Endodermal cell (in vitro differentiated cells): Measurements from ENCODE around the gene PRAMEF5. TPM values are rescaled to one million over a fixed set of nuclear protein-coding genes. Genes with fewer than 3 reads are reported as not detected.
"Not testable (repeated sequence)": the region's sequence is repeated elsewhere in the genome, so short reads cannot be mapped to it uniquely, and the experiment has no call there.

Source experiments
- DNase-seq: peaks from one replicate; pipeline ENCODE4 v3.0.0-alpha.2; 2017
- H3K27ac ChIP-seq: 2 replicates; pipeline ENCODE4 v1.5.1; 2013; ENCODE audit warnings: mild to moderate bottlenecking, low read depth, low read length, moderate library complexity
- H3K27me3 ChIP-seq: 2 replicates; pipeline ENCODE4 v1.6.1; 2013; ENCODE audit warnings: mild to moderate bottlenecking, low read length, moderate library complexity; ENCODE audit not compliant: insufficient read depth, control insufficient read depth, poor library complexity, severe bottlenecking
- H3K36me3 ChIP-seq: 2 replicates; pipeline ENCODE4 v1.7.0; 2013; ENCODE audit warnings: mild to moderate bottlenecking, low read length, moderate library complexity; ENCODE audit not compliant: control insufficient read depth, insufficient read depth
- H3K4me1 ChIP-seq: one replicate; pipeline ENCODE4 v1.7.0; 2013; ENCODE audit warnings: low read length; ENCODE audit not compliant: control insufficient read depth, insufficient read depth
- H3K4me3 ChIP-seq: 2 replicates; pipeline ENCODE4 v1.5.1; 2013; ENCODE audit warnings: mild to moderate bottlenecking, low read length, moderate library complexity
- H3K9ac ChIP-seq: 2 replicates; pipeline ENCODE4 v1.6.1; 2013; ENCODE audit warnings: mild to moderate bottlenecking, low read length, moderate library complexity; ENCODE audit not compliant: poor library complexity, severe bottlenecking; ENCODE audit errors: extremely low read depth
- H3K9me3 ChIP-seq: 2 replicates; pipeline ENCODE4 v1.6.1; 2013; ENCODE audit warnings: mild to moderate bottlenecking, low read length, moderate library complexity; ENCODE audit not compliant: control insufficient read depth
- H3K27ac Mint-ChIP-seq: 2 replicates; pipeline ENCODE4 v1.8.0; 2020; ENCODE audit warnings: mixed read lengths
- H3K27me3 Mint-ChIP-seq: 2 replicates; pipeline ENCODE4 v1.8.0; 2021; ENCODE audit warnings: mild to moderate bottlenecking, mixed read lengths; ENCODE audit not compliant: insufficient read depth
- H3K36me3 Mint-ChIP-seq: 2 replicates; pipeline ENCODE4 v1.8.0; 2020; ENCODE audit warnings: low read depth, mixed read lengths
- H3K4me1 Mint-ChIP-seq: 2 replicates; pipeline ENCODE4 v1.8.0; 2020; ENCODE audit warnings: mixed read lengths
- H3K4me3 Mint-ChIP-seq: 2 replicates; pipeline ENCODE4 v1.8.0; 2020; ENCODE audit warnings: mild to moderate bottlenecking, moderate library complexity, mixed read lengths
- H3K9me3 Mint-ChIP-seq: 2 replicates; pipeline ENCODE4 v1.8.0; 2020; ENCODE audit warnings: mild to moderate bottlenecking, mixed read lengths
- WGBS, 2 experiments: methylation state at CpG; one replicate each; pipeline versions ENCODE4 v1.1.5 to v1.1.7; 2013; ENCODE audit warnings: missing lambda C conversion rate in 2 of 2, mixed read lengths in 1 of 2; ENCODE audit not compliant: insufficient coverage in 1 of 2, insufficient read length in 1 of 2; 5-methylcytosine and 5-hydroxymethylcytosine counted together
- total RNA-seq, 2 donors: library from RNA; stranded (reverse); fragmentation: NEBNext Ultra II Directional in 1 of 2; extraction: Animal tissue kit (Norgen Biotek cat#: 25700) in 1 of 2; gene quantifications; 2 replicates in 1 of 2; 3 replicates in 1 of 2; pipeline ENCODE4 v1.2.1, GENCODE V29; 2021

PRAMEF5 gene
- total RNA-seq, 2 donors from 2014 or later, result not detected

DNA sequence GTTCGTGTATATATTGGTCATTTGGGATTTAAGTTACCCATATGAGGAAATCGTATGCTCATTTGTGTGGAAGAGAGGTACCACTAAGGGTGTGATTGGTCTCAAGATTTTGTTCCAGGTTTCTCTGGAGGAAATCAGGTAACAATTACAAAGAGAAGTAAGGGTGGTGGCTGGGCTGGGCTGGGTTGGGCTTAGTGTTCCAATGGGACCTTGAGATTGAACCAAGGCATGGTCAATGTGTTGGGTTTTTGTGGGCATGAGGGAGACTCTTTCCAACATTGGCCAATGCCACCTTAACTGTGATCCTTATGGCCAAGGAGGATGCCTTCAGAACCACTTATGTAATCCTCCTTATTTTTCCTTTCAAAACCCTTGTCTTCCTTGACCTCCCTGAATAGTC is 23.4 kb upstream of the PRAMEF5 start:
- not testable (repeated sequence) for H3K4me3 ChIP-seq, DNase-seq, H3K36me3 Mint-ChIP-seq, H3K27me3 Mint-ChIP-seq, H3K4me3 Mint-ChIP-seq, H3K4me1 Mint-ChIP-seq, H3K27me3 ChIP-seq, H3K27ac ChIP-seq, H3K4me1 ChIP-seq, H3K27ac Mint-ChIP-seq, H3K9ac ChIP-seq, H3K36me3 ChIP-seq
- H3K9me3 ChIP-seq, result peaks cover 72% of the 10 kb centered on the region
- WGBS, 2 experiments, result 72 to 80% methylated on average over 1 to 2 of the region's 2 CpGs
- H3K9me3 Mint-ChIP-seq, result peaks cover 85% of the 10 kb centered on the region

- not testable (repeated sequence) for DNase-seq, H3K27ac Mint-ChIP-seq, H3K9ac ChIP-seq, H3K27me3 ChIP-seq, H3K4me3 Mint-ChIP-seq, H3K4me1 ChIP-seq, H3K4me3 ChIP-seq, H3K27ac ChIP-seq, H3K4me1 Mint-ChIP-seq, H3K36me3 Mint-ChIP-seq, H3K27me3 Mint-ChIP-seq, H3K36me3 ChIP-seq
- peaks cover 85% of the 10 kb centered on the region for H3K9me3 Mint-ChIP-seq
- WGBS, 2 experiments, result 73 to 78% methylated on average over 7 of the region's 7 CpGs
- peaks cover 67% of the 10 kb centered on the region for H3K9me3 ChIP-seq
These were observed 22.8 kb upstream of the PRAMEF5 start for GRCh38 chr1:13231061-13231750.

DNA sequence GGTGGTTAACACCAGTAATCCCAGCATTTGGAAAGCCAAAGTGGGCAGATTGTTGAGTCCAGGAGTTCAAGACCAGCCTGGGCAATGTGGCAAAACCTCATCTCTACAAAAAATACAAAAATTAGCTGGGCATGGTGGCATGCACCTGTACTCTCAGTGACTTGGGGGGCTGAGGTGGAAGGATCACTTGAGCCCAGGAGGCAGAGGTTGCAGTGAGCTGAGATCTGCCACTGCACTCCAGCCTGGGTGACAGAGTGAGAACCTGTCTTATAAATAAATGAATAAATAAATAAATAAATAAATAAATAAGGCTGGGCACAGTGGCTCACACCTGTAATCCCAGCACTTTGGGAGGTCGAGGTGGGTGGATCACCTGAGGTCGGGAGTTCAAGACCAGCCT is 21.9 kb upstream of the PRAMEF5 start:
- peaks cover 86% of the 10 kb centered on the region for H3K9me3 Mint-ChIP-seq
- H3K36me3 Mint-ChIP-seq, DNase-seq, H3K4me1 ChIP-seq, H3K27me3 ChIP-seq, H3K9ac ChIP-seq, H3K27ac Mint-ChIP-seq, H3K4me3 ChIP-seq, H3K27ac ChIP-seq, H3K4me3 Mint-ChIP-seq, H3K36me3 ChIP-seq, H3K27me3 Mint-ChIP-seq, H3K4me1 Mint-ChIP-seq: not testable (repeated sequence)
- WGBS, 2 experiments, result 55% methylated on average over 2 of the region's 2 CpGs; no CpG with 5 or more reads in 1 of the 2 experiments
- H3K9me3 ChIP-seq, result peaks cover 59% of the 10 kb centered on the region

DNA sequence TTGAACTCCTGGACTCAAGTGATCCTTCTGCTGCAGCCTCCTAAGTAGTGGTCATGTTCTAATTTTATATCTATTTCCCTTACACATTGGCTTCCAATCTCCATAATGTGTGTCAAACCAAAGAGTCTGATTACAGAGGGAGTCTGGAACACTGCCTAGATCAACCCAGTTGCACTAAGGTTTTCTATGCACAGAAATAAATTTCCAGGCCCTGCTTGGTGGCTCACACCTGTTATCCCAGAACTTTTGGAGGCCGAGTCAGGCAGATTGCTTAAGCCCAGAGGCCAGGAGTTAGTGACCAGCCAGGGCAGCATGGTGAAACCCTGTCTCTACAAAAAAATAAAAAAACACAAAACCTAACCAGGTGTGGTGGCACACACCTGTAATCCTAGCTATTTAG is 19.9 kb upstream of the PRAMEF5 start:
- 44 to 59% methylated on average over 1 of the region's 1 CpG for WGBS, 2 experiments
- H3K27me3 Mint-ChIP-seq, H3K27ac ChIP-seq, H3K36me3 ChIP-seq, H3K9ac ChIP-seq, H3K4me1 Mint-ChIP-seq, H3K4me3 Mint-ChIP-seq, H3K4me1 ChIP-seq, DNase-seq, H3K27me3 ChIP-seq, H3K27ac Mint-ChIP-seq, H3K36me3 Mint-ChIP-seq: not testable (repeated sequence)
- Histone ChIP-seq H3K9me3 (peaks cover 41% of the 10 kb centered on the region), H3K4me3 (peak overlapping the region; percentile 5)
- H3K9me3 Mint-ChIP-seq, result peaks cover 87% of the 10 kb centered on the region

DNA sequence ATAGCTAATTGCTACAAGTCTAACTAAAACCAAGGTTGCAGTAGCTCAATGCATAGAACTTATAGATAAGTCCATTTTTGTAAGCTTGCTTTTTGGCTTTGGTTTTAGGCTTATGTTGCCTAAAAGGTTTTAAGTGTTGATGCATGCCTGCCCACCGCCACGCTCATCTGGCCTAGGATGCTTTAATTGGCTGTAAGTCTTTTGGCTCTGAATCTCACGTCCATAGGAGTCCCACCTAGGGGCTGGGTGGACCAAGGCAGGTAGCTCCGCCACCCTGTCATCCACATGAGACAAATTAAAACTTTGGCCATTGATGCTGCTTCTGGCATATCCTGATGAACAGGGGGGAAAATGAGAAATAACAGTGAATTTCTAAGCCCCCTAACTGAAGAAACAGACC is 16.4 kb upstream of the PRAMEF5 start:
- 72% methylated on average over 4 of the region's 4 CpGs; no CpG with 5 or more reads in 1 of the 2 experiments for WGBS, 2 experiments
- not testable (repeated sequence) for DNase-seq, H3K27ac Mint-ChIP-seq, H3K9ac ChIP-seq, H3K27ac ChIP-seq, H3K36me3 ChIP-seq, H3K4me1 ChIP-seq, H3K4me3 Mint-ChIP-seq, H3K27me3 Mint-ChIP-seq, H3K27me3 ChIP-seq, H3K36me3 Mint-ChIP-seq, H3K4me3 ChIP-seq, H3K4me1 Mint-ChIP-seq
- H3K9me3 Mint-ChIP-seq, result peaks cover 89% of the 10 kb centered on the region
- H3K9me3 ChIP-seq, result peaks cover 28% of the 10 kb centered on the region

DNA sequence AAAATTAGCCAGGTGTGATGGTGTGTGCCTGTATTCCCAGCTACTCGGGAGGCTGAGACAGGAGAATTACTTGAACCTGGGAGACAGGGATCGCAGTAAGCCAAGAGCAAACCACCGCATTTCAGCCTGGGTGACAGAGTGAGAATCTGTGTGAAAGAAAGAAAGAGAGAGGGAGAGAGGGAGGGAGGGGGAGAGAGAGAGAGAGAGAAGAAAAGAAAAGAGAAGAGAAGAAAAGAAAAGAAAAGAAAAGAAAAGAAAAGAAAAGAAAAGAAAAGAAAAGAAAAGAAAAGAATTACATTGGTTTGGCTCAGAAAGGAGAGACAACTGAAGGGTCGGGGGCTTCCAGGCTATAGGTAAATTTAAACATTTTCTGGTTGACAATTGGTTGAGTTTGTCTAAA is 14.4 kb upstream of the PRAMEF5 start:
- H3K27ac Mint-ChIP-seq, H3K36me3 Mint-ChIP-seq, H3K27ac ChIP-seq, H3K9ac ChIP-seq, H3K4me3 Mint-ChIP-seq, H3K36me3 ChIP-seq, DNase-seq, H3K27me3 Mint-ChIP-seq, H3K4me3 ChIP-seq, H3K4me1 Mint-ChIP-seq, H3K4me1 ChIP-seq, H3K27me3 ChIP-seq: not testable (repeated sequence)
- peaks cover 89% of the 10 kb centered on the region for H3K9me3 Mint-ChIP-seq
- 87 to 89% methylated on average over 4 of the region's 4 CpGs for WGBS, 2 experiments
- H3K9me3 ChIP-seq, result peaks cover 17% of the 10 kb centered on the region

- not testable (repeated sequence) for H3K27ac Mint-ChIP-seq, H3K27ac ChIP-seq, H3K4me1 ChIP-seq, H3K27me3 Mint-ChIP-seq, H3K4me3 Mint-ChIP-seq, H3K36me3 ChIP-seq, H3K27me3 ChIP-seq, DNase-seq, H3K4me3 ChIP-seq, H3K4me1 Mint-ChIP-seq, H3K9ac ChIP-seq, H3K36me3 Mint-ChIP-seq
- peaks cover 38% of the 10 kb centered on the region for H3K9me3 ChIP-seq
- 72 to 81% methylated on average over 6 to 8 of the region's 9 CpGs for WGBS, 2 experiments
- peaks cover 84% of the 10 kb centered on the region for H3K9me3 Mint-ChIP-seq
These were observed 10.3 kb upstream of the PRAMEF5 start for GRCh38 chr1:13243536-13244263.
